Hindlimb muscle (tissue), 1 donor: Measurements from ENCODE around the gene PCBP4. TPM values are rescaled to one million over a fixed set of nuclear protein-coding genes. Genes with fewer than 3 reads are reported as not detected.
A peak's percentile ranks its signal among the peaks of the same experiment; 100 is the strongest.
"Not testable (repeated sequence)": the region's sequence is repeated elsewhere in the genome, so short reads cannot be mapped to it uniquely, and the experiment has no call there.

Experiments
- DNase-seq: peaks from one replicate; pipeline ENCODE4 v3.0.0-alpha.2; 2013
- polyA plus RNA-seq: library from polyadenylated mRNA; unstranded; fragments of 120-200 nt; gene quantifications from one replicate; pipeline ENCODE4 v1.2.1, GENCODE V29; 2013; ENCODE audit not compliant: insufficient read length

The PCBP4 gene
- polyA plus RNA-seq, 1 donor: 64.7 TPM

- not testable (repeated sequence) for DNase-seq
Measured at GRCh38 chr3:51993657-51994056, 26.4 kb upstream of the PCBP4 start.

- DNase-seq: no peak
Measured at GRCh38 chr3:51992017-51992682, 24.9 kb upstream of the PCBP4 start.

GRCh38 chr3:51990501-51990971 lies 23.3 kb upstream of the PCBP4 start:
- DNase-seq: not testable (repeated sequence)

- DNase-seq: no peak
Measured at GRCh38 chr3:51988286-51989146, 21.3 kb upstream of the PCBP4 start.

- DNase-seq: no peak
Measured at GRCh38 chr3:51987568-51987967, 20.3 kb upstream of the PCBP4 start.

- no peak for DNase-seq
Measured at GRCh38 chr3:51986010-51986947, 19.0 kb upstream of the PCBP4 start.

GRCh38 chr3:51985063-51985462 lies 17.8 kb upstream of the PCBP4 start:
- no peak for DNase-seq

GRCh38 chr3:51984269-51984647 lies 17.0 kb upstream of the PCBP4 start:
- no peak for DNase-seq

- no peak for DNase-seq
Measured at GRCh38 chr3:51983578-51984268, 16.5 kb upstream of the PCBP4 start.

GRCh38 chr3:51982838-51983577 lies 15.8 kb upstream of the PCBP4 start, which contains the start of gene ACY1:
Gene ACY1 (plus strand): TSS chr3:51983535. CDS start chr3:51984065, 530 bp downstream.
- peak; percentile 94 for DNase-seq

GRCh38 chr3:51982352-51982837 lies 15.1 kb upstream of the PCBP4 start:
- no peak for DNase-seq

GRCh38 chr3:51980253-51980652 lies 13.0 kb upstream of the PCBP4 start:
- no peak for DNase-seq

- DNase-seq: no peak
Measured at GRCh38 chr3:51978143-51978502, 10.9 kb upstream of the PCBP4 start.

- no peak for DNase-seq
Measured at GRCh38 chr3:51977446-51978142, 10.3 kb upstream of the PCBP4 start.

GRCh38 chr3:51975852-51976549 lies 8.7 kb upstream of the PCBP4 start:
- DNase-seq: peak; percentile 69

GRCh38 chr3:51974963-51975851 lies 8.0 kb upstream of the PCBP4 start, which contains the start of gene ABHD14A:
Gene ABHD14A (plus strand): TSS chr3:51975064. CDS start chr3:51975136, 72 bp downstream.
- peak; percentile 85 for DNase-seq

- no peak for DNase-seq
Measured at GRCh38 chr3:51974277-51974962, 7.2 kb upstream of the PCBP4 start.

GRCh38 chr3:51971350-51971749 lies 4.1 kb upstream of the PCBP4 start:
- no peak for DNase-seq
